Muscle of back (tissue), 13 donors: Measurements from ENCODE around the gene MRPS30. TPM values are rescaled to one million over a fixed set of nuclear protein-coding genes. Genes with fewer than 3 reads are reported as not detected.
"Not testable (repeated sequence)": the region's sequence is repeated elsewhere in the genome, so short reads cannot be mapped to it uniquely, and the experiment has no call there.

Source experiments
- DNase-seq, 3 donors: peaks; one replicate each; pipeline versions ENCODE4 v3.0.0 to v3.0.0-alpha.2; 2013
- long read RNA-seq, 9 donors: transcript quantifications; one replicate each; lab custom pipeline, GENCODE V29; 2026
- polyA plus RNA-seq, 10 donors: library from polyadenylated mRNA; unstranded; fragments of 120-200 nt; gene quantifications; one replicate each; pipeline ENCODE4 v1.2.1, GENCODE V29; 2013; ENCODE audit not compliant: insufficient read length in 10 of 10

Gene MRPS30
- 10 to 100 TPM; 33.6 to 49.8 (median 39.7) TPM for polyA plus RNA-seq
- long read RNA-seq, donor 1, transcript MRPS30-202 (5 exons, 1,678 nt), result major isoform, 8 of 8 reads
- long read RNA-seq, donor 1, partial matches to known transcripts, result 0 of 8 reads
- long read RNA-seq, donor 1, other reads (novel, unspliced or antisense), result 0 of 8 reads
- long read RNA-seq, donor 2, transcript MRPS30-202 (5 exons, 1,678 nt), result major isoform, 9 of 9 reads
- long read RNA-seq, donor 2, partial matches to known transcripts, result 0 of 9 reads
- long read RNA-seq, donor 2, other reads (novel, unspliced or antisense), result 0 of 9 reads
- long read RNA-seq, donor 3, result 0 reads
- long read RNA-seq, donor 4, partial matches to known transcripts, result 0 of 4 reads
- long read RNA-seq, donor 4, other reads (novel, unspliced or antisense), result 0 of 4 reads
- long read RNA-seq, donor 5, partial matches to known transcripts, result 0 of 4 reads
- long read RNA-seq, donor 5, other reads (novel, unspliced or antisense), result 0 of 4 reads
- long read RNA-seq, donor 6, transcript MRPS30-202 (5 exons, 1,678 nt), result major isoform, 12 of 12 reads
- long read RNA-seq, donor 6, partial matches to known transcripts, result 0 of 12 reads
- long read RNA-seq, donor 6, other reads (novel, unspliced or antisense), result 0 of 12 reads
- long read RNA-seq, donor 7, transcript MRPS30-202 (5 exons, 1,678 nt), result major isoform, 5 of 5 reads
- long read RNA-seq, donor 7, partial matches to known transcripts, result 0 of 5 reads
- long read RNA-seq, donor 7, other reads (novel, unspliced or antisense), result 0 of 5 reads
- long read RNA-seq, donor 8, partial matches to known transcripts, result 0 of 3 reads
- long read RNA-seq, donor 8, other reads (novel, unspliced or antisense), result 0 of 3 reads
- long read RNA-seq, donor 9, partial matches to known transcripts, result 0 of 1 reads
- long read RNA-seq, donor 9, other reads (novel, unspliced or antisense), result 0 of 1 reads

- DNase-seq, result peak; percentile 98 to 99 (median 99)
Observed at GRCh38 chr5:44808435-44809214, at the start of gene MRPS30. MRPS30 (plus strand) TSS chr5:44808947; CDS start chr5:44808963, 16 bp downstream.

GRCh38 chr5:44769200-44769876, 39.4 kb upstream of the MRPS30 start:
- no peak for DNase-seq

- no peak for DNase-seq
Observed at GRCh38 chr5:44769877-44770209, 38.9 kb upstream of the MRPS30 start.

GRCh38 chr5:44770780-44771717, 37.7 kb upstream of the MRPS30 start:
- peak in 2 of 3 donors; percentile 8 to 10 for DNase-seq

GRCh38 chr5:44772397-44772796, 36.4 kb upstream of the MRPS30 start:
- DNase-seq, result not testable (repeated sequence)

- peak; percentile 38 to 72 (median 54) for DNase-seq
Observed at GRCh38 chr5:44774279-44774880, 34.4 kb upstream of the MRPS30 start.

- no peak for DNase-seq
Observed at GRCh38 chr5:44779167-44779566, 29.6 kb upstream of the MRPS30 start.

GRCh38 chr5:44783634-44784315, 25.0 kb upstream of the MRPS30 start:
- no peak for DNase-seq

- no peak for DNase-seq
Observed at GRCh38 chr5:44787731-44788130, 21.0 kb upstream of the MRPS30 start.

GRCh38 chr5:44789372-44789995, 19.3 kb upstream of the MRPS30 start:
- not testable (repeated sequence) for DNase-seq

GRCh38 chr5:44792031-44792673, 16.6 kb upstream of the MRPS30 start:
- not testable (repeated sequence) for DNase-seq

GRCh38 chr5:44794371-44794770, 14.4 kb upstream of the MRPS30 start:
- DNase-seq, result no peak

- no peak for DNase-seq
Observed at GRCh38 chr5:44795496-44795895, 13.3 kb upstream of the MRPS30 start.

GRCh38 chr5:44797841-44798240, 10.9 kb upstream of the MRPS30 start:
- DNase-seq, result no peak

GRCh38 chr5:44801992-44802391, 6.8 kb upstream of the MRPS30 start:
- DNase-seq, result no peak

GRCh38 chr5:44806608-44807007, 2.1 kb upstream of the MRPS30 start:
- DNase-seq, result no peak

- no peak for DNase-seq
Observed at GRCh38 chr5:44807269-44807668, 1.5 kb upstream of the MRPS30 start.
